ENCODE measurements around the gene FBP2.
"Not testable (repeated sequence)": the region's sequence is repeated elsewhere in the genome, so short reads cannot be mapped to it uniquely, and the experiment has no call there.

The FBP2 gene

GRCh38 chr9:94592683-94593082 is 941 bp downstream of the FBP2 start:
- CTCF ChIA-PET, result interaction anchor here (0.6 to 0.9 kb wide), 2 partner anchors 11 to 38 kb away, joined by 3 to 6 read pairs; no protein-coding TSS in a partner anchor
- H3K9me3 ChIP-seq (ENCODE audit: control insufficient read depth, insufficient read depth, low read depth, low read length); H3K27ac ChIP-seq (ENCODE audit: extremely low read depth, low read depth, low read length); H3K4me1 ChIP-seq (ENCODE audit: control insufficient read depth, insufficient read depth, low read length); H3K36me3 ChIP-seq (ENCODE audit: control insufficient read depth in 2 of 2, insufficient read depth in 1 of 2, low read length in 2 of 2); H3K4me3 ChIP-seq (ENCODE audit: low read depth, low read length); POLR2A ChIA-PET: not testable (repeated sequence)

GRCh38 chr9:94591876-94592275 is 1.7 kb downstream of the FBP2 start:
- Histone ChIP-seq H3K9me3 (ENCODE audit: control insufficient read depth, insufficient read depth, low read depth, low read length) (no peaks in the 10 kb centered on the region), H3K27ac (ENCODE audit: extremely low read depth, low read depth, low read length) (no peak overlapping the region), H3K4me1 (ENCODE audit: control insufficient read depth, insufficient read depth, low read length) (no peaks in the 10 kb centered on the region), H3K36me3 (ENCODE audit: control insufficient read depth in 2 of 2, insufficient read depth in 1 of 2, low read length in 2 of 2) (no peaks in the 10 kb centered on the region), H3K4me3 (ENCODE audit: low read depth, low read length) (no peak overlapping the region)
- ChIA-PET POLR2A (no interaction called here), CTCF (interaction anchor here (0.9 kb wide), 1 partner anchor 10 kb away, joined by 3 read pairs; no protein-coding TSS in a partner anchor)
- TF ChIP-seq ZNF623 (tag by site-specific recombination; IDR thresholded peaks at IDR 0.05), result no peak
- TF ChIP-seq BCL6B (tag by site-specific recombination; IDR thresholded peaks at IDR 0.05), result no peak
- no peak for TF ChIP-seq ZNF311 (tag by site-specific recombination; IDR thresholded peaks at IDR 0.05; ENCODE audit: borderline replicate concordance)
- TF ChIP-seq ZIC2 (tag by site-specific recombination; IDR thresholded peaks at IDR 0.05), result peak; percentile 66

GRCh38 chr9:94591046-94591545 is 2.5 kb downstream of the FBP2 start:
- H3K36me3 ChIP-seq (ENCODE audit: control insufficient read depth in 2 of 2, insufficient read depth in 1 of 2, low read length in 2 of 2); CTCF ChIA-PET; H3K27ac ChIP-seq (ENCODE audit: extremely low read depth, low read depth, low read length); POLR2A ChIA-PET; H3K4me3 ChIP-seq (ENCODE audit: low read depth, low read length); H3K9me3 ChIP-seq (ENCODE audit: control insufficient read depth, insufficient read depth, low read depth, low read length); H3K4me1 ChIP-seq (ENCODE audit: control insufficient read depth, insufficient read depth, low read length): not testable (repeated sequence)

GRCh38 chr9:94588681-94589080 is 4.9 kb downstream of the FBP2 start:
- H3K9me3 ChIP-seq (ENCODE audit: control insufficient read depth, insufficient read depth, low read depth, low read length), result no peaks in the 10 kb centered on the region
- ChIA-PET CTCF (no interaction called here), POLR2A (no interaction called here)
- H3K36me3 ChIP-seq (ENCODE audit: control insufficient read depth in 2 of 2, insufficient read depth in 1 of 2, low read length in 2 of 2), result no peaks in the 10 kb centered on the region
- TF ChIP-seq ZBTB49 (tag by site-specific recombination; IDR thresholded peaks at IDR 0.05; ENCODE audit: low read depth) (no peak), ZNF214 (tag by site-specific recombination; IDR thresholded peaks at IDR 0.05; ENCODE audit: borderline replicate concordance) (no peak), ZNF580 (tag by site-specific recombination; IDR thresholded peaks at IDR 0.05) (no peak), KLF8 (tag by site-specific recombination; IDR thresholded peaks at IDR 0.05) (no peak), SCRT2 (tag by site-specific recombination; IDR thresholded peaks at IDR 0.05) (no peak), ZNF623 (tag by site-specific recombination; IDR thresholded peaks at IDR 0.05) (no peak), WT1 (tag by site-specific recombination; IDR thresholded peaks at IDR 0.05) (no peak), ZNF513 (tag by site-specific recombination; IDR thresholded peaks at IDR 0.05) (no peak), GLIS1 (tag by site-specific recombination; IDR thresholded peaks at IDR 0.05) (no peak), ZNF555 (tag by site-specific recombination; conservative IDR thresholded peaks at IDR 0.05) (no peak), ZNF600 (tag by site-specific recombination; IDR thresholded peaks at IDR 0.05) (no peak), ZBTB8A (tag by site-specific recombination; IDR thresholded peaks at IDR 0.05) (no peak), ZNF157 (tag by site-specific recombination; IDR thresholded peaks at IDR 0.05) (no peak), INSM2 (tag by site-specific recombination; IDR thresholded peaks at IDR 0.05) (no peak)
- H3K27ac ChIP-seq (ENCODE audit: extremely low read depth, low read depth, low read length), result no peak overlapping the region
- H3K4me1 ChIP-seq (ENCODE audit: control insufficient read depth, insufficient read depth, low read length), result no peaks in the 10 kb centered on the region
- no peak overlapping the region for H3K4me3 ChIP-seq (ENCODE audit: low read depth, low read length)
